A549 (cell line): Measurements from ENCODE around the gene ADAP1. TPM values are rescaled to one million over a fixed set of nuclear protein-coding genes. Genes with fewer than 3 reads are reported as not detected.

Experiments used
- polyA plus RNA-seq, 4 experiments: library from polyadenylated mRNA; depleted of rRNA in 3 of 4; stranded (reverse); fragments of >200 nt; fragmentation: RNase III in 1 of 4; extraction: RNeasy Plus Mini Kit Qiagen cat#74134 plus additional on column Dnase treatment in 1 of 4; gene quantifications; 2 replicates in 3 of 4; 3 replicates in 1 of 4; pipeline ENCODE4 v1.2.3, GENCODE V29; 2011 to 2017

The ADAP1 gene
- polyA plus RNA-seq, 2 of the 4 experiments (the other 2 are of a cell fraction) = 1.7 to 2.5 TPM

Other genes starting within 250 kb of the ADAP1 start
- gene DNAAF5, start 228.0 kb downstream of the ADAP1 start, polyA plus RNA-seq (2011; rRNA removed) = 27.8 and 28.0 TPM in 2 replicates
- 34.4 to 35.4 TPM (median 34.7 TPM) in 3 replicates for gene DNAAF5, start 228.0 kb downstream of the ADAP1 start, polyA plus RNA-seq (2017; fragmentation: RNase III; extraction: RNeasy Plus Mini Kit Qiagen cat#74134 plus additional on column Dnase treatment)
- gene PRKAR1B, start 227.4 kb downstream of the ADAP1 start, polyA plus RNA-seq (2011; rRNA removed) = 8.5 and 10.1 TPM in 2 replicates
- 32.0 to 35.7 TPM (median 33.7 TPM) in 3 replicates for gene PRKAR1B, start 227.4 kb downstream of the ADAP1 start, polyA plus RNA-seq (2017; fragmentation: RNase III; extraction: RNeasy Plus Mini Kit Qiagen cat#74134 plus additional on column Dnase treatment)
- gene SUN1, start 122.2 kb downstream of the ADAP1 start, polyA plus RNA-seq (2011; rRNA removed) = 129 and 130 TPM in 2 replicates
- 55.5 to 60.7 TPM (median 57.5 TPM) in 3 replicates for gene SUN1, start 122.2 kb downstream of the ADAP1 start, polyA plus RNA-seq (2017; fragmentation: RNase III; extraction: RNeasy Plus Mini Kit Qiagen cat#74134 plus additional on column Dnase treatment)
- gene GET4, start 78.1 kb downstream of the ADAP1 start, polyA plus RNA-seq (2011; rRNA removed) = 21.5 and 26.1 TPM in 2 replicates
- 35.4 to 37.0 TPM (median 36.0 TPM) in 3 replicates for gene GET4, start 78.1 kb downstream of the ADAP1 start, polyA plus RNA-seq (2017; fragmentation: RNase III; extraction: RNeasy Plus Mini Kit Qiagen cat#74134 plus additional on column Dnase treatment)
- 5.4 and 7.6 TPM in 2 replicates for gene COX19, start 20.9 kb upstream of the ADAP1 start, polyA plus RNA-seq (2011; rRNA removed)
- gene COX19, start 20.9 kb upstream of the ADAP1 start, polyA plus RNA-seq (2017; fragmentation: RNase III; extraction: RNeasy Plus Mini Kit Qiagen cat#74134 plus additional on column Dnase treatment) = 6.2 to 7.1 TPM (median 7.0 TPM) in 3 replicates
- not detected in 2 replicates for gene CYP2W1, start 28.5 kb upstream of the ADAP1 start, polyA plus RNA-seq (2011; rRNA removed)
- not detected in 3 replicates for gene CYP2W1, start 28.5 kb upstream of the ADAP1 start, polyA plus RNA-seq (2017; fragmentation: RNase III; extraction: RNeasy Plus Mini Kit Qiagen cat#74134 plus additional on column Dnase treatment)
- 0.50 and 0.87 TPM in 2 replicates for gene GPR146, start 89.9 kb upstream of the ADAP1 start, polyA plus RNA-seq (2011; rRNA removed)
- 0.70 to 0.75 TPM (median 0.74 TPM) in 3 replicates for gene GPR146, start 89.9 kb upstream of the ADAP1 start, polyA plus RNA-seq (2017; fragmentation: RNase III; extraction: RNeasy Plus Mini Kit Qiagen cat#74134 plus additional on column Dnase treatment)
- gene GPER1, start 133.4 kb upstream of the ADAP1 start, polyA plus RNA-seq (2011; rRNA removed) = 0.23 and 0.30 TPM in 2 replicates
- 0.50 to 0.80 TPM (median 0.54 TPM) in 3 replicates for gene GPER1, start 133.4 kb upstream of the ADAP1 start, polyA plus RNA-seq (2017; fragmentation: RNase III; extraction: RNeasy Plus Mini Kit Qiagen cat#74134 plus additional on column Dnase treatment)
- 88.6 and 105 TPM in 2 replicates for gene ZFAND2A, start 205.5 kb upstream of the ADAP1 start, polyA plus RNA-seq (2011; rRNA removed)
- 40.7 to 44.1 TPM (median 43.7 TPM) in 3 replicates for gene ZFAND2A, start 205.5 kb upstream of the ADAP1 start, polyA plus RNA-seq (2017; fragmentation: RNase III; extraction: RNeasy Plus Mini Kit Qiagen cat#74134 plus additional on column Dnase treatment)